ENCODE measurements around the gene ADAM10.

ADAM10 gene

GRCh38 chr15:58575045-58575786 lies 174.3 kb downstream of the ADAM10 start:
- no peaks in the 10 kb centered on the region for H3K9me3 ChIP-seq
- no peak for DNase-seq (ENCODE audit: low spot score in 2 of 2)
- in situ Hi-C loops (cut with MboI; ENCODE audit: low sequenced_read_pairs), result no loop called here

GRCh38 chr15:58574631-58575030 lies 174.9 kb downstream of the ADAM10 start:
- no peak for DNase-seq (ENCODE audit: low spot score in 2 of 2)
- in situ Hi-C loops (cut with MboI; ENCODE audit: low sequenced_read_pairs), result no loop called here
- H3K4me1 ChIP-seq, result peaks cover 6% of the 10 kb centered on the region; the same call in 1 of the 2 replicates

More at GRCh38 chr15:58575045-58575786, 174.3 kb downstream of the ADAM10 start:
- H3K4me1 ChIP-seq, result peaks cover 1% of the 10 kb centered on the region; the same call in 1 of the 2 replicates
- H3K36me3 ChIP-seq (replicated peaks), result no peaks in the 10 kb centered on the region
- H3K27me3 ChIP-seq (ENCODE audit: low read depth), result no peaks in the 10 kb centered on the region
- no peak overlapping the region for H3K4me3 ChIP-seq

GRCh38 chr15:58573270-58573669 lies 176.2 kb downstream of the ADAM10 start:
- no peak for DNase-seq (ENCODE audit: low spot score in 2 of 2)
- in situ Hi-C loops (cut with MboI; ENCODE audit: low sequenced_read_pairs), result no loop called here
- Histone ChIP-seq H3K27me3 (ENCODE audit: low read depth) (no peaks in the 10 kb centered on the region), H3K4me1 (peaks cover 6% of the 10 kb centered on the region; the same call in 1 of the 2 replicates), H3K36me3 (replicated peaks) (no peaks in the 10 kb centered on the region), H3K4me3 (no peak overlapping the region), H3K9me3 (no peaks in the 10 kb centered on the region)

More at GRCh38 chr15:58574631-58575030, 174.9 kb downstream of the ADAM10 start:
- Histone ChIP-seq H3K4me3 (no peak overlapping the region), H3K36me3 (replicated peaks) (no peaks in the 10 kb centered on the region), H3K9me3 (no peaks in the 10 kb centered on the region), H3K27me3 (ENCODE audit: low read depth) (no peaks in the 10 kb centered on the region)

- in situ Hi-C loops (cut with MboI; ENCODE audit: low sequenced_read_pairs), result no loop called here
- DNase-seq (ENCODE audit: low spot score in 2 of 2), result no peak
- Histone ChIP-seq H3K27me3 (ENCODE audit: low read depth) (no peaks in the 10 kb centered on the region), H3K36me3 (replicated peaks) (no peaks in the 10 kb centered on the region), H3K4me3 (no peak overlapping the region), H3K9me3 (no peaks in the 10 kb centered on the region), H3K4me1 (peaks cover 6% of the 10 kb centered on the region; the same call in 1 of the 2 replicates)
These were observed 177.0 kb downstream of the ADAM10 start for GRCh38 chr15:58572521-58572920.

GRCh38 chr15:58571491-58571890 lies 178.0 kb downstream of the ADAM10 start:
- peaks cover 6% of the 10 kb centered on the region; the same call in 1 of the 2 replicates for H3K4me1 ChIP-seq
- no peaks in the 10 kb centered on the region for H3K27me3 ChIP-seq (ENCODE audit: low read depth)
- no peak for DNase-seq (ENCODE audit: low spot score in 2 of 2)
- no peaks in the 10 kb centered on the region for H3K36me3 ChIP-seq (replicated peaks)
- no peaks in the 10 kb centered on the region for H3K9me3 ChIP-seq
- in situ Hi-C loops (cut with MboI; ENCODE audit: low sequenced_read_pairs), result no loop called here
- H3K4me3 ChIP-seq, result no peak overlapping the region

- Histone ChIP-seq H3K27me3 (ENCODE audit: low read depth) (no peaks in the 10 kb centered on the region), H3K36me3 (replicated peaks) (no peaks in the 10 kb centered on the region), H3K4me3 (no peak overlapping the region), H3K9me3 (no peaks in the 10 kb centered on the region), H3K4me1 (peaks cover 6% of the 10 kb centered on the region; the same call in 1 of the 2 replicates)
- DNase-seq (ENCODE audit: low spot score in 2 of 2), result no peak
- in situ Hi-C loops (cut with MboI; ENCODE audit: low sequenced_read_pairs), result no loop called here
These were observed 180.1 kb downstream of the ADAM10 start for GRCh38 chr15:58569455-58569854.

GRCh38 chr15:58568157-58568571 lies 181.3 kb downstream of the ADAM10 start:
- peaks cover 6% of the 10 kb centered on the region; the same call in 1 of the 2 replicates for H3K4me1 ChIP-seq
- no peaks in the 10 kb centered on the region for H3K27me3 ChIP-seq (ENCODE audit: low read depth)
- no peaks in the 10 kb centered on the region for H3K36me3 ChIP-seq (replicated peaks)
- no peaks in the 10 kb centered on the region for H3K9me3 ChIP-seq
- H3K4me3 ChIP-seq, result no peak overlapping the region
- in situ Hi-C loops (cut with MboI; ENCODE audit: low sequenced_read_pairs), result no loop called here
- peak in 1 of 2 experiments; percentile 32 for DNase-seq (ENCODE audit: low spot score in 2 of 2)

GRCh38 chr15:58566029-58566428 lies 183.5 kb downstream of the ADAM10 start:
- H3K9me3 ChIP-seq, result no peaks in the 10 kb centered on the region

GRCh38 chr15:58565619-58566018 lies 183.9 kb downstream of the ADAM10 start:
- no peaks in the 10 kb centered on the region for H3K36me3 ChIP-seq (replicated peaks)
- no peak overlapping the region for H3K4me3 ChIP-seq
- H3K9me3 ChIP-seq, result no peaks in the 10 kb centered on the region
- H3K4me1 ChIP-seq, result peaks cover 6% of the 10 kb centered on the region; the same call in 1 of the 2 replicates
- H3K27me3 ChIP-seq (ENCODE audit: low read depth), result no peaks in the 10 kb centered on the region
- in situ Hi-C loops (cut with MboI; ENCODE audit: low sequenced_read_pairs), result no loop called here
- DNase-seq (ENCODE audit: low spot score in 2 of 2), result no peak

More at GRCh38 chr15:58566029-58566428, 183.5 kb downstream of the ADAM10 start:
- H3K4me3 ChIP-seq, result no peak overlapping the region
- no peaks in the 10 kb centered on the region for H3K36me3 ChIP-seq (replicated peaks)
- in situ Hi-C loops (cut with MboI; ENCODE audit: low sequenced_read_pairs), result no loop called here
- H3K4me1 ChIP-seq, result peaks cover 6% of the 10 kb centered on the region; the same call in 1 of the 2 replicates
- H3K27me3 ChIP-seq (ENCODE audit: low read depth), result no peaks in the 10 kb centered on the region
- DNase-seq (ENCODE audit: low spot score in 2 of 2), result no peak

- Histone ChIP-seq H3K36me3 (replicated peaks) (no peaks in the 10 kb centered on the region), H3K4me3 (no peak overlapping the region), H3K27me3 (ENCODE audit: low read depth) (no peaks in the 10 kb centered on the region), H3K4me1 (peaks cover 2% of the 10 kb centered on the region; the same call in 1 of the 2 replicates), H3K9me3 (no peaks in the 10 kb centered on the region)
- no peak for DNase-seq (ENCODE audit: low spot score in 2 of 2)
- in situ Hi-C loops (cut with MboI; ENCODE audit: low sequenced_read_pairs), result no loop called here
These were observed 184.5 kb downstream of the ADAM10 start for GRCh38 chr15:58564981-58565380.

GRCh38 chr15:58562135-58562534 lies 187.4 kb downstream of the ADAM10 start:
- Histone ChIP-seq H3K9me3 (no peaks in the 10 kb centered on the region), H3K27me3 (ENCODE audit: low read depth) (no peaks in the 10 kb centered on the region), H3K4me3 (no peak overlapping the region), H3K4me1 (no peaks in the 10 kb centered on the region), H3K36me3 (replicated peaks) (no peaks in the 10 kb centered on the region)
- DNase-seq (ENCODE audit: low spot score in 2 of 2), result no peak
- in situ Hi-C loops (cut with MboI; ENCODE audit: low sequenced_read_pairs), result no loop called here

GRCh38 chr15:58561321-58561720 lies 188.2 kb downstream of the ADAM10 start:
- Histone ChIP-seq H3K9me3 (no peaks in the 10 kb centered on the region), H3K36me3 (replicated peaks) (no peaks in the 10 kb centered on the region), H3K27me3 (ENCODE audit: low read depth) (no peaks in the 10 kb centered on the region), H3K4me1 (no peaks in the 10 kb centered on the region), H3K4me3 (no peak overlapping the region)
- no peak for DNase-seq (ENCODE audit: low spot score in 2 of 2)
- in situ Hi-C loops (cut with MboI; ENCODE audit: low sequenced_read_pairs), result no loop called here

- in situ Hi-C loops (cut with MboI; ENCODE audit: low sequenced_read_pairs), result no loop called here
- DNase-seq (ENCODE audit: low spot score in 2 of 2), result no peak
- Histone ChIP-seq H3K4me1 (no peaks in the 10 kb centered on the region), H3K27me3 (ENCODE audit: low read depth) (no peaks in the 10 kb centered on the region), H3K4me3 (no peak overlapping the region), H3K36me3 (replicated peaks) (no peaks in the 10 kb centered on the region), H3K9me3 (no peaks in the 10 kb centered on the region)
These were observed 189.5 kb downstream of the ADAM10 start for GRCh38 chr15:58559904-58560588.

- Histone ChIP-seq H3K27me3 (ENCODE audit: low read depth) (no peaks in the 10 kb centered on the region), H3K4me1 (no peaks in the 10 kb centered on the region), H3K4me3 (no peak overlapping the region), H3K9me3 (no peaks in the 10 kb centered on the region), H3K36me3 (replicated peaks) (no peaks in the 10 kb centered on the region)
- in situ Hi-C loops (cut with MboI; ENCODE audit: low sequenced_read_pairs), result no loop called here
- no peak for DNase-seq (ENCODE audit: low spot score in 2 of 2)
These were observed 190.7 kb downstream of the ADAM10 start for GRCh38 chr15:58558777-58559176.

Measured in HAP-1 (cell line).